ENCODE data around the gene SRSF8. TPM values are rescaled to one million over a fixed set of nuclear protein-coding genes. Genes with fewer than 3 reads are reported as not detected.

The SRSF8 gene
- total RNA-seq, 1 donor from 2014 or later: 33.3 TPM

- no peaks in the 10 kb centered on the region for H3K9me3 Mint-ChIP-seq
- H3K4me3 Mint-ChIP-seq: no peak overlapping the region
- no peak overlapping the region for H3K27ac Mint-ChIP-seq
- H3K27me3 Mint-ChIP-seq (ENCODE audit: low read depth): no peaks in the 10 kb centered on the region
- H3K36me3 Mint-ChIP-seq: peaks cover 9% of the 10 kb centered on the region
- no peak for TF ChIP-seq CTCF (IDR thresholded peaks at IDR 0.05; ENCODE audit: unreplicated experiment)
- peaks cover 21% of the 10 kb centered on the region for H3K4me1 Mint-ChIP-seq
- no peak for DNase-seq (ENCODE audit: low spot score in 2 of 2, unreplicated experiment in 2 of 2)
Observed at GRCh38 chr11:95074792-95075563, 8.3 kb downstream of the SRSF8 start.

DNA sequence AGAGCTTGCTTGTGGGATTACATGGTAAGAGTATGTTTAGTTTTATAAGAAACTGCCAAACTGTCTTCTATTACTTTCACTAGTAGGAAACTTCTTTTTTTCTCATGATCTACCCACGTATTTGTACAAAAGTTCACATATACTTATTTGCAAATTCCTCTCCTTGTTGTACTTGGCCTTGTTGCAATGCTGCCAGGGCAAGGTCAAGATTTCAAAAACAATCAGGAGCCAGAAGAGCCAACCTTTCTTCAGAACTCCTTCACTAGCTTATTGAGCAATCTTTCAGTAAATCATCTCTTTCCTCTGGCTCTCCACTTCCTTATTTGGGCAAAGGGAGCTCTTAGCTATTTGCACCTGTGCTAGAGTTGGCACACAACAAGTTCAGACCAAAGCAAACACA lies 9.7 kb downstream of the SRSF8 start:
- no peak for TF ChIP-seq CTCF (IDR thresholded peaks at IDR 0.05; ENCODE audit: unreplicated experiment)
- H3K27ac Mint-ChIP-seq: peak overlapping the region; percentile 68
- no peak overlapping the region for H3K4me3 Mint-ChIP-seq
- no peaks in the 10 kb centered on the region for H3K27me3 Mint-ChIP-seq (ENCODE audit: low read depth)
- H3K36me3 Mint-ChIP-seq: peaks cover 3% of the 10 kb centered on the region
- H3K9me3 Mint-ChIP-seq: no peaks in the 10 kb centered on the region
- H3K4me1 Mint-ChIP-seq: peaks cover 18% of the 10 kb centered on the region
- DNase-seq (ENCODE audit: low spot score in 2 of 2, unreplicated experiment in 2 of 2): no peak

DNA sequence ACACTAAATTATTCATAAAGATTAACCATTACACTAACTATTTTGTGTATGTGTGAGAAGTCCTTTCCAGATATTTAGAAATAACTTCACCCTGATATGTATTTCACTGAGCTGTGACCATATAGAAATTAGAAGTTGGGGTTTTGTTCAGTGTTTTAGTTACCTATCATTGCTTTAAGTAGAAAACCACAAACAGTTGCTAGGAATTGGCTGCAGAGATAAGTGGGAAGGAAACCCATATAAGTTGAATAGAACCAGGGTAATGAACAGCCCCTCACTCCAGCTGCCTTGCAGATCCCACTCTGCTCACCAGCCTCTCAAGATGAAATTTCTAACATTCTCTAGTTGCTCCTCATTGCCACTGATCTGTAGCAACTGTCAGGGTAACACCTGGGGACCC lies 10.3 kb downstream of the SRSF8 start:
- DNase-seq (ENCODE audit: low spot score in 2 of 2, unreplicated experiment in 2 of 2): no peak

DNA sequence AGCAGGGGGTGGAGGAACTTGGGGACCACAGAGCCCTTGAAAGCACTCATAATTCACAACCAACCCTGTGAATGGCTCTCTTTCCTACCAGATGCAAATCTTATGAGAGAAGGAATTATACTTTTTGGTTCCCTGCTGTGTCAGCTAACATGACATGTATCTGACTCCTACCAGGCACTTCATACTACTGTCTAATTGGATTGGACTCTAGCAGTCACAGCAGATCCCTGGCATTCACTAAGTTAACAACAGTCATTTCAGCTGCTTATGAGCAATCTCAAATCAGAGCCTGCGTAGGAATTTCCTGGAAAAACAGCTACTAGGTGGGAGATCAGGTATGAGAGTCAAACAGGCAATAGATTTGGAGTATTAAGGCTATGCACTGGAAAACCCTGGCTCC lies 11.8 kb downstream of the SRSF8 start:
- H3K4me3 Mint-ChIP-seq: no peak overlapping the region

More for the DNA sequence above, 10.3 kb downstream of the SRSF8 start:
- Mint-ChIP-seq H3K4me1 (peaks cover 21% of the 10 kb centered on the region), H3K4me3 (no peak overlapping the region), H3K9me3 (no peaks in the 10 kb centered on the region), H3K36me3 (no peaks in the 10 kb centered on the region), H3K27ac (no peak overlapping the region), H3K27me3 (ENCODE audit: low read depth) (no peaks in the 10 kb centered on the region)
- no peak for TF ChIP-seq CTCF (IDR thresholded peaks at IDR 0.05; ENCODE audit: unreplicated experiment)

GRCh38 chr11:95081010-95081409 lies 14.3 kb downstream of the SRSF8 start:
- no peak overlapping the region for H3K4me3 Mint-ChIP-seq
- no peak overlapping the region for H3K27ac Mint-ChIP-seq
- DNase-seq (ENCODE audit: low spot score in 2 of 2, unreplicated experiment in 2 of 2): no peak
- no peak for TF ChIP-seq CTCF (IDR thresholded peaks at IDR 0.05; ENCODE audit: unreplicated experiment)
- H3K36me3 Mint-ChIP-seq: no peaks in the 10 kb centered on the region
- H3K27me3 Mint-ChIP-seq (ENCODE audit: low read depth): no peaks in the 10 kb centered on the region
- no peaks in the 10 kb centered on the region for H3K9me3 Mint-ChIP-seq
- peaks cover 11% of the 10 kb centered on the region for H3K4me1 Mint-ChIP-seq

More for the DNA sequence above, 11.8 kb downstream of the SRSF8 start:
- Mint-ChIP-seq H3K4me1 (peaks cover 21% of the 10 kb centered on the region), H3K27ac (no peak overlapping the region), H3K27me3 (ENCODE audit: low read depth) (no peaks in the 10 kb centered on the region), H3K36me3 (no peaks in the 10 kb centered on the region), H3K9me3 (no peaks in the 10 kb centered on the region)
- no peak for TF ChIP-seq CTCF (IDR thresholded peaks at IDR 0.05; ENCODE audit: unreplicated experiment)
- DNase-seq (ENCODE audit: low spot score in 2 of 2, unreplicated experiment in 2 of 2): no peak
